SK-N-SH (cell line): Measurements from ENCODE around the gene RUFY3. TPM values are rescaled to one million over a fixed set of nuclear protein-coding genes. Genes with fewer than 3 reads are reported as not detected.

ENCODE experiments used
- CTCF ChIA-PET: fragments of 300-600, 350-600 bp; formaldehyde crosslinking; extraction: SDS; loops from one replicate; lab custom pipeline; 2021; lab: Yijun Ruan, JAX
- POLR2A ChIA-PET: fragments of 350-600 bp; sonication (Branson Sonifier 250); formaldehyde crosslinking; extraction: SDS; loops from one replicate; lab custom pipeline; 2020; ENCODE audit warnings: antibody characterized with exemption, inconsistent platforms; lab: Yijun Ruan, JAX
- DNase-seq: peaks from one replicate; pipeline ENCODE4 v3.0.0; 2012
- H2AFZ ChIP-seq: fragments of 200-600 bp; sonication (generic); 2 replicates; pipeline ENCODE4 v1.8.1; 2016; ENCODE audit warnings: antibody characterized with exemption, mild to moderate bottlenecking, low read depth
- H3F3A ChIP-seq: fragments of 200-600 bp; sonication (generic); replicated peaks from 2 replicates; pipeline ENCODE3; 2016; ENCODE audit warnings: antibody characterized with exemption, mild to moderate bottlenecking; ENCODE audit not compliant: insufficient read depth
- H3K27ac ChIP-seq, 2 experiments: fragments of 200-500 bp in 1 of 2; fragments of 200-600 bp in 1 of 2; sonication (Bioruptor generic) in 1 of 2; sonication (generic), shearing (Covaris generic) in 1 of 2; 2 replicates each; pipeline versions ENCODE4 v1.5.1 to v1.6.1; 2014 to 2016; ENCODE audit warnings: low read depth in 2 of 2, inconsistent platforms in 1 of 2, low read length in 1 of 2, mild to moderate bottlenecking in 1 of 2, mixed read lengths in 1 of 2
- H3K27me3 ChIP-seq: fragments of 200-600 bp; sonication (generic), shearing (Covaris generic); 2 replicates; pipeline ENCODE4 v1.6.1; 2016; ENCODE audit warnings: mixed run types; ENCODE audit not compliant: insufficient read depth
- H3K36me3 ChIP-seq, 2 experiments: fragments of 200-500 bp in 1 of 2; fragments of 200-600 bp in 1 of 2; sonication (Bioruptor generic) in 1 of 2; sonication (generic) in 1 of 2; replicated peaks in 1 of 2; 2 replicates each; pipeline versions ENCODE3 to v1.5.1; 2014 to 2016; ENCODE audit warnings: low read length in 1 of 2, mild to moderate bottlenecking in 1 of 2; ENCODE audit not compliant: insufficient read depth in 2 of 2, control insufficient read depth in 1 of 2
- H3K4me1 ChIP-seq, 2 experiments: fragments of 200-500 bp in 1 of 2; fragments of 200-600 bp in 1 of 2; sonication (Bioruptor generic) in 1 of 2; sonication (generic), shearing (Covaris generic) in 1 of 2; 2 replicates each; pipeline versions ENCODE4 v1.5.1 to v1.6.1; 2014 to 2016; ENCODE audit warnings: low read depth in 1 of 2, low read length in 1 of 2, mixed run types in 1 of 2; ENCODE audit not compliant: insufficient read depth in 2 of 2, control insufficient read depth in 1 of 2
- H3K4me2 ChIP-seq: fragments of 200-600 bp; sonication (generic), shearing (Covaris generic); 2 replicates; pipeline ENCODE4 v1.6.1; 2017; ENCODE audit warnings: mixed run types
- H3K4me3 ChIP-seq, 2 experiments: fragments of 200-500 bp in 1 of 2; fragments of 200-600 bp in 1 of 2; sonication (Bioruptor generic) in 1 of 2; sonication (generic), shearing (Covaris generic) in 1 of 2; 2 replicates each; pipeline versions ENCODE4 v1.5.1 to v1.8.1; 2014 to 2016; ENCODE audit warnings: low read depth in 2 of 2, inconsistent platforms in 1 of 2, low read length in 1 of 2, mild to moderate bottlenecking in 1 of 2, mixed read lengths in 1 of 2, moderate library complexity in 1 of 2
- H3K79me2 ChIP-seq: fragments of 200-600 bp; sonication (generic); 2 replicates; pipeline ENCODE4 v1.8.1; 2017; ENCODE audit warnings: mild to moderate bottlenecking; ENCODE audit not compliant: insufficient read depth
- H3K9ac ChIP-seq: fragments of 200-600 bp; sonication (generic); 2 replicates; pipeline ENCODE4 v1.6.1; 2017; ENCODE audit warnings: mixed run types
- H3K9me2 ChIP-seq: fragments of 200-600 bp; sonication (generic); 2 replicates; pipeline ENCODE4 v1.6.1; 2017; ENCODE audit warnings: mixed run types
- H3K9me3 ChIP-seq: fragments of 200-600 bp; sonication (generic); 2 replicates; pipeline ENCODE4 v1.6.1; 2017; ENCODE audit warnings: mixed run types, mild to moderate bottlenecking, moderate library complexity
- H4K20me1 ChIP-seq: fragments of 200-600 bp; sonication (generic); 2 replicates; pipeline ENCODE4 v1.6.1; 2017; ENCODE audit warnings: mild to moderate bottlenecking, mixed run types; ENCODE audit not compliant: insufficient read depth
- CHD2 ChIP-seq: fragments of 150-350 bp; IDR thresholded peaks from 2 replicates; pipeline ENCODE4 v1.6.1; 2018; ENCODE audit warnings: low read length; ENCODE audit not compliant: partially characterized antibody
- NFIC ChIP-seq: IDR thresholded peaks from 2 replicates; pipeline ENCODE4 v1.4.0; 2012; ENCODE audit warnings: borderline replicate concordance
- YY1 ChIP-seq: IDR thresholded peaks from 2 replicates; pipeline ENCODE4 v1.4.0; 2012; ENCODE audit warnings: low read depth, mild to moderate bottlenecking
- WGBS: methylation state at CpG from one replicate; pipeline ENCODE4 v1.1.6; 2017; ENCODE audit warnings: low lambda C conversion rate; 5-methylcytosine and 5-hydroxymethylcytosine counted together
- polyA plus RNA-seq, 3 experiments: library from polyadenylated mRNA; depleted of rRNA; stranded (reverse); fragments of >200 nt; gene quantifications; 2 replicates each; pipeline ENCODE4 v1.2.3, GENCODE V29; 2012
- TF ChIP-seq, protein P1 (sequence below): fragments of 200-600 bp; sonication (generic); IDR thresholded peaks from 2 replicates; pipeline ENCODE4 v1.6.1; 2017; ENCODE audit warnings: antibody characterized with exemption, mild to moderate bottlenecking, moderate library complexity
- TF ChIP-seq, protein P2 (sequence below): IDR thresholded peaks from 2 replicates; pipeline ENCODE4 v1.4.0; 2012; ENCODE audit warnings: low read depth, borderline replicate concordance

The RUFY3 gene
- polyA plus RNA-seq, 1 of the 3 experiments (the other 2 are of a cell fraction) = 22.8 TPM

- Histone ChIP-seq H4K20me1 (no peaks in the 10 kb centered on the region), H3K4me1 (peaks cover 0 to 2% of the 10 kb centered on the region in 2 experiments; a peak in 2 of 4 replicates), H3K27ac (no peak overlapping the region), H3K4me3 (no peak overlapping the region), H3F3A (no peaks in the 10 kb centered on the region), H3K9ac (no peak overlapping the region), H3K9me3 (no peaks in the 10 kb centered on the region), H3K27me3 (no peaks in the 10 kb centered on the region), H3K4me2 (no peak overlapping the region), H2AFZ (no peak overlapping the region), H3K79me2 (peaks cover 76% of the 10 kb centered on the region), H3K36me3 (no peaks in the 10 kb centered on the region), H3K9me2 (no peaks in the 10 kb centered on the region)
- 83% methylated on average over 3 of the region's 3 CpGs for WGBS
- no peak for DNase-seq
- ChIA-PET CTCF (no interaction called here), POLR2A (no interaction called here)
- TF ChIP-seq, protein P1, sequence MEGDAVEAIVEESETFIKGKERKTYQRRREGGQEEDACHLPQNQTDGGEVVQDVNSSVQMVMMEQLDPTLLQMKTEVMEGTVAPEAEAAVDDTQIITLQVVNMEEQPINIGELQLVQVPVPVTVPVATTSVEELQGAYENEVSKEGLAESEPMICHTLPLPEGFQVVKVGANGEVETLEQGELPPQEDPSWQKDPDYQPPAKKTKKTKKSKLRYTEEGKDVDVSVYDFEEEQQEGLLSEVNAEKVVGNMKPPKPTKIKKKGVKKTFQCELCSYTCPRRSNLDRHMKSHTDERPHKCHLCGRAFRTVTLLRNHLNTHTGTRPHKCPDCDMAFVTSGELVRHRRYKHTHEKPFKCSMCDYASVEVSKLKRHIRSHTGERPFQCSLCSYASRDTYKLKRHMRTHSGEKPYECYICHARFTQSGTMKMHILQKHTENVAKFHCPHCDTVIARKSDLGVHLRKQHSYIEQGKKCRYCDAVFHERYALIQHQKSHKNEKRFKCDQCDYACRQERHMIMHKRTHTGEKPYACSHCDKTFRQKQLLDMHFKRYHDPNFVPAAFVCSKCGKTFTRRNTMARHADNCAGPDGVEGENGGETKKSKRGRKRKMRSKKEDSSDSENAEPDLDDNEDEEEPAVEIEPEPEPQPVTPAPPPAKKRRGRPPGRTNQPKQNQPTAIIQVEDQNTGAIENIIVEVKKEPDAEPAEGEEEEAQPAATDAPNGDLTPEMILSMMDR = no peak
- no peak for TF ChIP-seq YY1
Observed at GRCh38 chr4:70711599-70711998, 10.2 kb upstream of the RUFY3 start.

DNA sequence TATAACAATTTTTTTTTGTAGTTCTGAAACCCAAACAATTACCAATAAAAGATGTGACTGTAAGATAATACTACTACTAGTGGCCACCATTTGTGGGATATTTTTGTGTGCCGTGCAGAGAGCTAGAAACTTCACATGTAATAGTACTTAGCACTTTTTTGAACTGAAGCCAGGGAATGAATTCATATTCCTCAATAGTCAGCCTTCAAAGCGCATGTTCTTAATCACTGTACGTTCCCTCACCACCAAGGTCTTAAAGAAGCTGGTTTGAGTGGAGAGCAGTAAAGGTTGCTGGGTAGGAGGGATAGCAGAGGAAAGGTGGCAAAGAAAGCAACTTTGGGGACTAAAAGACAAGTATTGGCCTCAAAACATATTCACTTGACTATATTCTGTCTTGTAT lies 9.6 kb upstream of the RUFY3 start:
- no peak overlapping the region for H3K4me2 ChIP-seq
- no peaks in the 10 kb centered on the region for H3K36me3 ChIP-seq
- H3K9me3 ChIP-seq = no peaks in the 10 kb centered on the region
- ChIA-PET POLR2A (no interaction called here), CTCF (interaction anchor here (1.6 kb wide), 1 partner anchor 8 kb away, joined by 5 read pairs; no protein-coding TSS in a partner anchor)
- H2AFZ ChIP-seq = no peak overlapping the region
- H3K9me2 ChIP-seq = no peaks in the 10 kb centered on the region
- WGBS = 72% methylated on average over 3 of the region's 3 CpGs
- H4K20me1 ChIP-seq = no peaks in the 10 kb centered on the region
- no peak overlapping the region for H3K9ac ChIP-seq
- no peaks in the 10 kb centered on the region; a peak in 1 of 4 replicates for H3K4me1 ChIP-seq
- no peaks in the 10 kb centered on the region for H3K27me3 ChIP-seq
- H3K79me2 ChIP-seq = peaks cover 75% of the 10 kb centered on the region
- no peak overlapping the region for H3K4me3 ChIP-seq
- H3F3A ChIP-seq = no peaks in the 10 kb centered on the region
- H3K27ac ChIP-seq = no peak overlapping the region
- TF ChIP-seq, protein P2, sequence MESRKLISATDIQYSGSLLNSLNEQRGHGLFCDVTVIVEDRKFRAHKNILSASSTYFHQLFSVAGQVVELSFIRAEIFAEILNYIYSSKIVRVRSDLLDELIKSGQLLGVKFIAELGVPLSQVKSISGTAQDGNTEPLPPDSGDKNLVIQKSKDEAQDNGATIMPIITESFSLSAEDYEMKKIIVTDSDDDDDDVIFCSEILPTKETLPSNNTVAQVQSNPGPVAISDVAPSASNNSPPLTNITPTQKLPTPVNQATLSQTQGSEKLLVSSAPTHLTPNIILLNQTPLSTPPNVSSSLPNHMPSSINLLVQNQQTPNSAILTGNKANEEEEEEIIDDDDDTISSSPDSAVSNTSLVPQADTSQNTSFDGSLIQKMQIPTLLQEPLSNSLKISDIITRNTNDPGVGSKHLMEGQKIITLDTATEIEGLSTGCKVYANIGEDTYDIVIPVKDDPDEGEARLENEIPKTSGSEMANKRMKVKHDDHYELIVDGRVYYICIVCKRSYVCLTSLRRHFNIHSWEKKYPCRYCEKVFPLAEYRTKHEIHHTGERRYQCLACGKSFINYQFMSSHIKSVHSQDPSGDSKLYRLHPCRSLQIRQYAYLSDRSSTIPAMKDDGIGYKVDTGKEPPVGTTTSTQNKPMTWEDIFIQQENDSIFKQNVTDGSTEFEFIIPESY = no peak
- TF ChIP-seq NFIC (peak; percentile 28; the same call in 1 of the 2 replicates), CHD2 (no peak)
- DNase-seq = no peak
